Measurements from ENCODE around the gene SUPV3L1.

The SUPV3L1 gene

DNA sequence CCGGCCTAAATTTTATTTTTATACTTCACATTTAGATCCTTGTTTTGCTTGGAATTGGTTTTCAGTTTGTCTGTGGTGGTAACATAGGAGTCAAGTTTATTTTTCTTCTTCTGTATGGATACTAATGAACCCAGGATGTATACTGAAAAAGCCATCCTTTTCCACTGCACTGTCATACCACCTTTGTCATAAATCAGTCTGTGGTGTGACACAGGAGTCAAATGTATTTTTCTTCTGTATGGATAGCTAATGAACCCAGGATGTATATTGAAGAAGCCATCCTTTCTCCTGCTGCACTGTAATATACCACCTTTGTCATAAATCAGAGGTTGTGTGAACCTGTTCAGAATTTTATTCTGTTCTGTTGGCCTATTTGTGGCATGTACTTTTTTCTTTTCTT, 34.7 kb upstream of the SUPV3L1 start:
- no peak for TF ChIP-seq CTCF (IDR thresholded peaks at IDR 0.05; ENCODE audit: insufficient read depth, low read length, poor library complexity, severe bottlenecking)
- H3K4me3 ChIP-seq (replicated peaks; ENCODE audit: low read depth, low read length): no peak overlapping the region
- no peaks in the 10 kb centered on the region for H3K27me3 ChIP-seq (replicated peaks; ENCODE audit: control insufficient read depth, insufficient read depth, low read length)
- H3K36me3 ChIP-seq (ENCODE audit: control insufficient read depth, insufficient read depth, low read length): no peaks in the 10 kb centered on the region
- DNase-seq (ENCODE audit: extremely low read depth, insufficient read length): no peak

DNA sequence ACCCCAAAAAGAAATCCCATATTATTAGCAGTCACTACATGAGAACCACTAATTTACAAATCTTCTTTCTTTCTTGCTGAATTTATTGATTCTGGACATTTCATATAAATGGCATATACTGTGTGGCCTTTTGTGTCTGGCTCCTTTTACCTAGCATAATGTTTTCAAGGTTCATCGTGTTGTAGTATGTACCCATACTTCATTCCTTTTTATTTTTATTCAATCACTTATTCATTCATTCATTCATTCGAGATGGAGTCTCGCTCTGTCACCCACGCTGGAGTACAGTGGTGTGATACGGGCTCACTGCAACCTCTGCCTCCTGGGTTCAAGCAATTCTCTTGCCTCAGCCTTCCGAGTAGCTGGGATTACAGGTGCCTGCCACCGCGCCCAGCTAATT, 34.2 kb upstream of the SUPV3L1 start:
- Histone ChIP-seq H3K36me3 (ENCODE audit: control insufficient read depth, insufficient read depth, low read length) (no peaks in the 10 kb centered on the region), H3K27me3 (replicated peaks; ENCODE audit: control insufficient read depth, insufficient read depth, low read length) (no peaks in the 10 kb centered on the region), H3K4me3 (replicated peaks; ENCODE audit: low read depth, low read length) (no peak overlapping the region)
- TF ChIP-seq CTCF (IDR thresholded peaks at IDR 0.05; ENCODE audit: insufficient read depth, low read length, poor library complexity, severe bottlenecking): no peak
- no peak for DNase-seq (ENCODE audit: extremely low read depth, insufficient read length)

DNA sequence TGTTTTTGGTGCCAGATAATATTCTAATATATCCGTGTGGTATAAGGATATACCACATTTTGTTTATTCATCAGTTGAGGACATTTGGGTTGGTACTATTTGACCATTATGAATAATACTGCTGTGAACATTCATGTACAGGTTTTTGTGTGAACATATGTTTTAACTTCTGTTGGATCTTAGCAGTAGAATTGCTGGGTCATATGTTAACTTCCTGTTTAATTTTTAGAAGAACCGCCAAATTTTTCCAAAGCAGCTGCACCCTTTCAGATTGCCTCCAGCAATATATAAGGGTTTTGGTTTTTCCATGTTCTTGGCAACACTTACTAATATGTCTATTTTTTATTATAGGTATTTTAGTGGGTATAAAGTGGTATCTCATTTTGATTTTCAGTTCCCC, 33.3 kb upstream of the SUPV3L1 start:
- no peak for TF ChIP-seq CTCF (IDR thresholded peaks at IDR 0.05; ENCODE audit: insufficient read depth, low read length, poor library complexity, severe bottlenecking)
- H3K4me3 ChIP-seq (replicated peaks; ENCODE audit: low read depth, low read length): no peak overlapping the region
- no peaks in the 10 kb centered on the region for H3K27me3 ChIP-seq (replicated peaks; ENCODE audit: control insufficient read depth, insufficient read depth, low read length)
- no peaks in the 10 kb centered on the region for H3K36me3 ChIP-seq (ENCODE audit: control insufficient read depth, insufficient read depth, low read length)
- DNase-seq (ENCODE audit: extremely low read depth, insufficient read length): no peak

DNA sequence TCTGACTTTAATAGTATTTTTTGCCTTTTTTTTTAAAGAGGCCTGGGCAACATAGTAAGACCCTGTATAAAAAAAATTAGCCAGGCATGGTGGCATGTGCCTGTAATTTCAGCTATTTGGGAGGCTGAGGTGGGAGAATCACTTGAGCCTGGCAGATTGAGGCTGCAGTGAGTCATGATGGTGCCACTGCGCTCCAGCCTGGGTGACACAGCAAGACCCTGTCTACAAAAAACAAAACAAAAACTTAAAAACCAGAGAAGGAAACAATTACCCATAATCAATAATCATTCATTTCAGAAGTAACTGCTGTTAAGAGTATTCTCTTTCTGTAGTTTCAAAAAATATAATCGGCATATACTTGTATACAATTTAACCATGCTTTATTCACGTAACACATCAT, 28.1 kb upstream of the SUPV3L1 start:
- Histone ChIP-seq H3K36me3 (ENCODE audit: control insufficient read depth, insufficient read depth, low read length) (no peaks in the 10 kb centered on the region), H3K27me3 (replicated peaks; ENCODE audit: control insufficient read depth, insufficient read depth, low read length) (no peaks in the 10 kb centered on the region), H3K4me3 (replicated peaks; ENCODE audit: low read depth, low read length) (no peak overlapping the region)
- TF ChIP-seq CTCF (IDR thresholded peaks at IDR 0.05; ENCODE audit: insufficient read depth, low read length, poor library complexity, severe bottlenecking): no peak
- DNase-seq (ENCODE audit: extremely low read depth, insufficient read length): no peak

GRCh38 chr10:69153227-69153626, 26.8 kb upstream of the SUPV3L1 start:
- H3K36me3 ChIP-seq (ENCODE audit: control insufficient read depth, insufficient read depth, low read length): no peaks in the 10 kb centered on the region
- TF ChIP-seq CTCF (IDR thresholded peaks at IDR 0.05; ENCODE audit: insufficient read depth, low read length, poor library complexity, severe bottlenecking): no peak
- no peak for DNase-seq (ENCODE audit: extremely low read depth, insufficient read length)
- H3K27me3 ChIP-seq (replicated peaks; ENCODE audit: control insufficient read depth, insufficient read depth, low read length): no peaks in the 10 kb centered on the region
- H3K4me3 ChIP-seq (replicated peaks; ENCODE audit: low read depth, low read length): no peak overlapping the region

DNA sequence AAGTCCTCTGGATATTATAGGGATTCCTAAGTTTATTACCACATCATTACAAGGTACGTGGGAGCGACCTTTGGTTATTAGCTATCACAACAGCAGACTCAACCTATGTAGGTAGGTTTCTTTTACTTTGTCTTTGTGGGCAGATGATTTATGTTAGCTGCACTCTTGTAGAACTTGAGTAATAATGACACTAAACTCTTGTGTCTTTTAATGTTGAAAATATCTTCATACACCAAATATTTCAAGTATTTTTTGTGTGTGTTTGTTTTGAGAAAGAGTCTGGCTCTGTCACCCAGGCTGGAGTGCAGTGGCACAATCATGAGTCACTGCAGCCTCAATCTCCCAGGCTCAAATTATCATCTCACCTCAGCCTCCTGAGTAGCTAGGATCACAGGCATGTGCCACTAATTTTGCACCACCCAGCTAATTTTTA, 19.2 kb upstream of the SUPV3L1 start:
- no peak overlapping the region for H3K4me3 ChIP-seq (replicated peaks; ENCODE audit: low read depth, low read length)
- no peak for TF ChIP-seq CTCF (IDR thresholded peaks at IDR 0.05; ENCODE audit: insufficient read depth, low read length, poor library complexity, severe bottlenecking)
- DNase-seq (ENCODE audit: extremely low read depth, insufficient read length): no peak
- no peaks in the 10 kb centered on the region for H3K27me3 ChIP-seq (replicated peaks; ENCODE audit: control insufficient read depth, insufficient read depth, low read length)
- H3K36me3 ChIP-seq (ENCODE audit: control insufficient read depth, insufficient read depth, low read length): peaks cover 1% of the 10 kb centered on the region; the same call in 1 of the 2 replicates
